Ascending aorta (tissue), 2 donors: ENCODE measurements around the gene PGBD4. TPM values are rescaled to one million over a fixed set of nuclear protein-coding genes. Genes with fewer than 3 reads are reported as not detected.
"Not testable (repeated sequence)": the region's sequence is repeated elsewhere in the genome, so short reads cannot be mapped to it uniquely, and the experiment has no call there.

Experiments
- DNase-seq, 2 donors: peaks; one replicate each; pipeline ENCODE4 v3.0.0-alpha.2; 2019; ENCODE audit warnings: low spot score in 2 of 2
- H3K27ac ChIP-seq, 2 donors: fragments of 200-600 bp; sonication (generic); one replicate each; pipeline ENCODE4 v1.5.1; 2016 to 2017; ENCODE audit warnings: mild to moderate bottlenecking in 1 of 2
- H3K27me3 ChIP-seq: fragments of 200-600 bp; sonication (generic); one replicate; pipeline ENCODE4 v1.5.1; 2017
- H3K36me3 ChIP-seq, 2 donors: fragments of 200-600 bp; sonication (generic); one replicate each; pipeline ENCODE4 v1.5.1; 2016
- H3K4me1 ChIP-seq, 2 donors: fragments of 200-600 bp; sonication (generic); one replicate each; pipeline ENCODE4 v1.5.1; 2016 to 2017; ENCODE audit warnings: mild to moderate bottlenecking in 1 of 2
- H3K4me3 ChIP-seq, 2 donors: fragments of 200-600 bp; sonication (generic); one replicate each; pipeline ENCODE4 v1.5.1; 2016 to 2017; ENCODE audit warnings: mild to moderate bottlenecking in 1 of 2
- H3K9me3 ChIP-seq, 2 donors: fragments of 200-600 bp; sonication (generic); one replicate each; pipeline ENCODE4 v1.5.1; 2016
- CTCF ChIP-seq, 3 experiments: fragments of 200-600 bp in 2 of 3; fragments of 450-650 bp in 1 of 3; sonication (generic) in 2 of 3; IDR thresholded peaks; one replicate each; pipeline ENCODE4 v1.5.1; 2016 to 2019; ENCODE audit warnings: antibody characterized with exemption in 3 of 3, mild to moderate bottlenecking in 1 of 3, moderate library complexity in 1 of 3
- intact Hi-C: fragments of 100-400 bp; cut with DNase I; formaldehyde crosslinking; loops from one replicate; pipeline ENCODE4 v1.15.1; 2023
- total RNA-seq: library from RNA; depleted of rRNA; stranded (reverse); fragments of >200 nt; gene quantifications from one replicate; pipeline ENCODE4 v1.1.0, GENCODE V29; 2016

Gene PGBD4
- total RNA-seq, 1 donor from 2014 or later: 3.5 TPM

GRCh38 chr15:34114215-34114614 is 12.3 kb downstream of the PGBD4 start:
- Histone ChIP-seq H3K27ac (no peak overlapping the region), H3K9me3 (no peaks in the 10 kb centered on the region), H3K27me3 (no peaks in the 10 kb centered on the region), H3K4me1 (no peaks in the 10 kb centered on the region), H3K36me3 (no peaks in the 10 kb centered on the region), H3K4me3 (no peak overlapping the region)
- intact Hi-C loops: no loop called here
- DNase-seq: no peak
- no peak for TF ChIP-seq CTCF (IDR thresholded peaks at IDR 0.05)

GRCh38 chr15:34114739-34115138 is 12.9 kb downstream of the PGBD4 start:
- no peaks in the 10 kb centered on the region for H3K9me3 ChIP-seq
- H3K4me3 ChIP-seq: no peak overlapping the region
- intact Hi-C loops: no loop called here
- no peaks in the 10 kb centered on the region for H3K4me1 ChIP-seq
- no peak for TF ChIP-seq CTCF (IDR thresholded peaks at IDR 0.05)
- no peaks in the 10 kb centered on the region for H3K27me3 ChIP-seq
- no peak for DNase-seq
- no peaks in the 10 kb centered on the region for H3K36me3 ChIP-seq
- no peak overlapping the region for H3K27ac ChIP-seq

GRCh38 chr15:34116620-34117019 is 14.7 kb downstream of the PGBD4 start:
- DNase-seq: no peak
- Histone ChIP-seq H3K4me3 (no peak overlapping the region), H3K9me3 (no peaks in the 10 kb centered on the region), H3K27ac (no peak overlapping the region), H3K27me3 (no peaks in the 10 kb centered on the region), H3K4me1 (no peaks in the 10 kb centered on the region), H3K36me3 (no peaks in the 10 kb centered on the region)
- TF ChIP-seq CTCF (IDR thresholded peaks at IDR 0.05): no peak
- intact Hi-C loops: no loop called here

DNA sequence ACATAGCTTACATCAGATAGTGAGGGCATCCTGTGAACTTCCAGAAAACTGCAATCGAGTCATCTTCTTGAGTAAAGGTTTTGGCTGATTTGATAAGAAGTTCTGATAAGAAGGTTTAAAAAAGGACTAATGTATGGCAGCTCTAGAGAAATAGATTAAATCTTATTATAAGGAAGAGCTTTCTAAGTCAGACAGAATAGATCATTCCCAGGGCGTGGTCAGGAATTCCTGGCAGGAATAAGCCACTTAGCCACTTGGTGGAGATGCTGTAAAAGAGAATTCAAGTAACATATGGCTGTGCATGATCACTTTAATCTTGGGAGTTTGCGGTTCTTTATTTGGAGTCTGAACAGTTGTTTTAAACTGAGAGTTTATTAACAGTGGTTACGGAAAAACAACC is 17.4 kb downstream of the PGBD4 start:
- intact Hi-C loops: no loop called here
- no peak overlapping the region for H3K27ac ChIP-seq
- H3K36me3 ChIP-seq: no peaks in the 10 kb centered on the region
- no peak overlapping the region for H3K4me3 ChIP-seq
- H3K27me3 ChIP-seq: no peaks in the 10 kb centered on the region
- no peak for TF ChIP-seq CTCF (IDR thresholded peaks at IDR 0.05)
- no peaks in the 10 kb centered on the region for H3K9me3 ChIP-seq
- no peaks in the 10 kb centered on the region for H3K4me1 ChIP-seq
- DNase-seq: no peak

DNA sequence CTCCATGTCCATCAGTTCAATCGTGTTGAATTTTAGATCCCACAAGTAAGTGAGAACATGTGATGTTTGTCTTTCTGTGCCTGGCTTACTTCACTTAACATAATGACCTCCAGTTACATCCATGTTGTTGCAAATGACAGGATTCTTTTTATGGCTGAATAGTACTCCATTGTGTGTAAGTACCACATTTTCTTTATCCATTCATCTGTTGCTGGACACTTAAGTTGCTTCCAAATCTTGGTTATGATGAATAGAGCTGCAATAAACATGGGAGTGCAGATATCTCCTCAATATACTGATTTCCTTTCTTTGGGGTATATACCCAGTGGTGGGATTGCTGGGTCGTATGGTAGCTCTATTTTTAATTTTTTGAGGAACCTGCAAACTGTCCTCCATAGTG is 18.5 kb downstream of the PGBD4 start:
- H3K36me3 ChIP-seq, H3K27me3 ChIP-seq, H3K4me1 ChIP-seq, H3K27ac ChIP-seq, H3K9me3 ChIP-seq, intact Hi-C loops, H3K4me3 ChIP-seq, DNase-seq: not testable (repeated sequence)

DNA sequence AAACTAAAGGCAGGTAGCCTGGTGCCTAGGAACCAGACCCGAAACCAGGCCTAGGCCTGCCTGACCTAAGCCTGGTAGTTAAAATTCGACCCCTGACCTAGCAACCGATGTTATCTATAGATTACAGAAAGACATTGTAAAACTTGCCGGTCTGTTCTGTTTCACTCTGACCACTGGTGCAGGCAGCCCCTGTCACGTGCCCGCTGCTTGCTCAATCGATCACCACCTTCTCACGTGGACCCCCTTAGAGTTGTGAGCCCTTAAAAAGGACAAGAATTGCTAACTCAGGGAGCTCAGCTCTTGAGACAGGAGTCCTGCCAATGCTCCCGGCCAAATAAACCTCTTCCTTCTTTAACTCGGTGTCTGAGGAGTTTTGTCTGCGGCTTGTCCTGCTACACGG is 19.9 kb downstream of the PGBD4 start:
- H3K9me3 ChIP-seq, DNase-seq, intact Hi-C loops, H3K36me3 ChIP-seq, H3K27ac ChIP-seq, H3K27me3 ChIP-seq, H3K4me3 ChIP-seq, H3K4me1 ChIP-seq: not testable (repeated sequence)

DNA sequence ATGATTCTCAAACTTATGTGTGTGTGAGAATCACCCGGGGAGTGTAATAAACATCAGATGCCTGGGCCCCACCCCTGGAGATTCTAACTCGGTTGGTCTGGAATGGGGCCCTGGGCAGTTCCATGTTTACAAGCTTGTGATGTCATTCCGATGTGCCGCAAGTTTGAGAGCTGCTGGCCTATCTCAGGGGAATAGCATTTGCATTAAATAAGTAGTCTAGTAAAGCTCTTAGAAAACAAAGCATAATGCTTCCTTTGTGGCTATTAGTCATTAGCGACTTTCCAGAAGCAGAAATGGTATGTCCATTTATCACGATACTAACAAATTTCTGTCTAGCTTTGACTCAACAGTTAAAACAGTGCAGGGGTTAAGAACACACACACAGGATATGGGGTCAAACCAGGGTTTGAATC is 20.9 kb downstream of the PGBD4 start:
- Histone ChIP-seq H3K27me3 (no peaks in the 10 kb centered on the region), H3K4me3 (no peak overlapping the region), H3K36me3 (no peaks in the 10 kb centered on the region), H3K4me1 (no peaks in the 10 kb centered on the region), H3K27ac (no peak overlapping the region), H3K9me3 (no peaks in the 10 kb centered on the region)
- intact Hi-C loops: no loop called here
- no peak for DNase-seq
- no peak for TF ChIP-seq CTCF (IDR thresholded peaks at IDR 0.05)
